WTC11 (cell line): ENCODE data around the gene RGS12. TPM values are rescaled to one million over a fixed set of nuclear protein-coding genes. Genes with fewer than 3 reads are reported as not detected.

Source experiments
- ATAC-seq: fragments of 200-7000 bp; cut with Tn5 transposase; 2 replicates; pipeline ENCODE4 v1.10.0; 2021; ENCODE audit warnings: mild to moderate bottlenecking, moderate library complexity
- CTCF ChIA-PET: fragments of 300-600 bp; sonication (Branson Sonifier 250); formaldehyde crosslinking; loops from one replicate; lab custom pipeline; 2021; ENCODE audit warnings: antibody characterized with exemption; lab: Charles Lee
- POLR2A ChIA-PET: fragments of 350-600 bp; sonication (Branson Sonifier 250); formaldehyde crosslinking; loops from one replicate; lab custom pipeline; 2021; ENCODE audit warnings: antibody characterized with exemption; lab: Charles Lee
- DNase-seq: peaks from one replicate; pipeline ENCODE4 v3.0.0; 2021; ENCODE audit warnings: low spot score
- H3K27ac Mint-ChIP-seq: 2 replicates; pipeline ENCODE4 v1.8.0; 2021; ENCODE audit warnings: mixed read lengths
- H3K27me3 Mint-ChIP-seq: 2 replicates; pipeline ENCODE4 v1.8.0; 2021; ENCODE audit warnings: low read depth, mild to moderate bottlenecking, moderate library complexity, mixed read lengths
- H3K36me3 Mint-ChIP-seq: 2 replicates; pipeline ENCODE4 v1.8.0; 2021; ENCODE audit warnings: mixed read lengths
- H3K4me1 Mint-ChIP-seq: 2 replicates; pipeline ENCODE4 v1.8.0; 2022; ENCODE audit warnings: mixed read lengths
- H3K4me3 Mint-ChIP-seq: 2 replicates; pipeline ENCODE4 v1.8.0; 2021; ENCODE audit warnings: mild to moderate bottlenecking, moderate library complexity, mixed read lengths
- H3K9me3 Mint-ChIP-seq: 2 replicates; pipeline ENCODE4 v1.8.0; 2021; ENCODE audit warnings: mixed read lengths
- CREB1 ChIP-seq: sonication (generic); formaldehyde crosslinking; IDR thresholded peaks from 2 replicates; pipeline ENCODE4 v1.8.0; 2023; ENCODE audit warnings: mild to moderate bottlenecking, missing genetic modification reagents
- E2F1 ChIP-seq: sonication (generic); formaldehyde crosslinking; IDR thresholded peaks from 2 replicates; pipeline ENCODE4 v1.8.0; 2022; ENCODE audit warnings: mild to moderate bottlenecking, missing genetic modification reagents
- E2F4 ChIP-seq: sonication (generic); formaldehyde crosslinking; IDR thresholded peaks from 2 replicates; pipeline ENCODE4 v1.8.1; 2022; ENCODE audit warnings: low read depth, mild to moderate bottlenecking, moderate library complexity, missing genetic modification reagents, borderline replicate concordance
- ELF4 ChIP-seq: sonication (generic); formaldehyde crosslinking; IDR thresholded peaks from 2 replicates; pipeline ENCODE4 v1.8.1; 2022; ENCODE audit warnings: low read depth, mild to moderate bottlenecking, moderate library complexity, missing genetic modification reagents
- ERG ChIP-seq: fragments of 250-450 bp; sonication (Bioruptor Pico); IDR thresholded peaks from 2 replicates; pipeline ENCODE4 v1.8.0; 2021; ENCODE audit warnings: mild to moderate bottlenecking
- GRHL2 ChIP-seq: fragments of 250-450 bp; sonication (Bioruptor Pico); IDR thresholded peaks from 2 replicates; pipeline ENCODE4 v1.8.0; 2022; ENCODE audit warnings: mild to moderate bottlenecking, moderate library complexity; ENCODE audit not compliant: insufficient replicate concordance, severe bottlenecking
- GTF2I ChIP-seq: fragments of 250-450 bp; sonication (Bioruptor Pico); conservative IDR thresholded peaks from 2 replicates; pipeline ENCODE4 v1.4.0; 2021; ENCODE audit warnings: mild to moderate bottlenecking
- HMGXB4 ChIP-seq: sonication (generic); formaldehyde crosslinking; IDR thresholded peaks from 2 replicates; pipeline ENCODE4 v1.8.1; 2023; ENCODE audit warnings: mild to moderate bottlenecking, moderate library complexity, missing genetic modification reagents
- IRF2 ChIP-seq: sonication (generic); formaldehyde crosslinking; IDR thresholded peaks from 2 replicates; pipeline ENCODE4 v1.8.0; 2022; ENCODE audit warnings: low read depth, missing genetic modification reagents, borderline replicate concordance
- MXD4 ChIP-seq: fragments of 250-450 bp; sonication (Bioruptor Pico); IDR thresholded peaks from 2 replicates; pipeline ENCODE4 v1.8.0; 2021; ENCODE audit warnings: mild to moderate bottlenecking, moderate library complexity, borderline replicate concordance
- NFYB ChIP-seq: sonication (generic); formaldehyde crosslinking; conservative IDR thresholded peaks from 2 replicates; pipeline ENCODE4 v1.8.0; 2022; ENCODE audit warnings: low read depth, missing genetic modification reagents
- NR3C1 ChIP-seq: sonication (generic); formaldehyde crosslinking; conservative IDR thresholded peaks from 2 replicates; pipeline ENCODE4 v1.8.1; 2023; ENCODE audit warnings: low read depth, mild to moderate bottlenecking, missing genetic modification reagents
- OVOL2 ChIP-seq: fragments of 250-450 bp; sonication (Bioruptor Pico); IDR thresholded peaks from 2 replicates; pipeline ENCODE4 v1.9.0; 2021; ENCODE audit warnings: mild to moderate bottlenecking, borderline replicate concordance
- PRRX2 ChIP-seq: fragments of 250-450 bp; sonication (Bioruptor Pico); IDR thresholded peaks from 2 replicates; pipeline ENCODE4 v1.8.0; 2021; ENCODE audit warnings: mild to moderate bottlenecking
- RORB ChIP-seq: fragments of 250-450 bp; sonication (Bioruptor Pico); IDR thresholded peaks from 2 replicates; pipeline ENCODE4 v1.9.0; 2021; ENCODE audit warnings: mild to moderate bottlenecking
- SMAD3 ChIP-seq: sonication (generic); formaldehyde crosslinking; IDR thresholded peaks from 2 replicates; pipeline ENCODE4 v1.8.0; 2022; ENCODE audit warnings: missing genetic modification reagents, mild to moderate bottlenecking, borderline replicate concordance
- STAT6 ChIP-seq: sonication (generic); formaldehyde crosslinking; conservative IDR thresholded peaks from 2 replicates; pipeline ENCODE4 v1.8.1; 2023; ENCODE audit warnings: mild to moderate bottlenecking, low read depth, missing genetic modification reagents, moderate library complexity
- TCF7 ChIP-seq: sonication (generic); formaldehyde crosslinking; IDR thresholded peaks from 2 replicates; pipeline ENCODE4 v1.8.0; 2022; ENCODE audit warnings: mild to moderate bottlenecking, low read depth, missing genetic modification reagents, moderate library complexity
- TP53 ChIP-seq: sonication (generic); formaldehyde crosslinking; IDR thresholded peaks from 2 replicates; pipeline ENCODE4 v1.8.1; 2023; ENCODE audit warnings: mild to moderate bottlenecking, missing genetic modification reagents
- ZMAT4 ChIP-seq: fragments of 250-450 bp; sonication (Bioruptor Pico); IDR thresholded peaks from 2 replicates; pipeline ENCODE4 v1.9.0; 2021; ENCODE audit warnings: mild to moderate bottlenecking
- ZNF219 ChIP-seq: sonication (generic); formaldehyde crosslinking; IDR thresholded peaks from 2 replicates; pipeline ENCODE4 v1.8.0; 2023; ENCODE audit warnings: missing genetic modification reagents, mild to moderate bottlenecking, borderline replicate concordance
- ZNF263 ChIP-seq: sonication (generic); formaldehyde crosslinking; IDR thresholded peaks from 2 replicates; pipeline ENCODE4 v1.8.1; 2022; ENCODE audit warnings: low read depth, mild to moderate bottlenecking, moderate library complexity, missing genetic modification reagents
- total RNA-seq: library from RNA; stranded (reverse); gene quantifications from 3 replicates; pipeline ENCODE4 v1.2.3, GENCODE V29; 2021

The RGS12 gene
- total RNA-seq, 1 experiment from 2014 or later: 21.0 TPM

- CTCF ChIA-PET: interaction anchor here (1.3 kb wide), 1 partner anchor 19 kb away, joined by 6 read pairs; no protein-coding TSS in a partner anchor
- Mint-ChIP-seq H3K36me3 (no peaks in the 10 kb centered on the region; the same call in 1 of the 2 replicates), H3K4me3 (no peak overlapping the region), H3K27ac (no peak overlapping the region), H3K9me3 (peaks cover 7% of the 10 kb centered on the region)
- POLR2A ChIA-PET: no interaction called here
- DNase-seq (no peak), ATAC-seq (no peak)
- TF ChIP-seq GTF2I (CRISPR knock-in tag) (no peak), ZMAT4 (CRISPR knock-in tag) (no peak), ELF4 (CRISPR knock-in tag) (no peak), PRRX2 (CRISPR knock-in tag) (no peak)
- TF ChIP-seq, all 79 proteins: peak for 0
- H3K27me3 Mint-ChIP-seq: no peaks in the 10 kb centered on the region
- peaks cover 7% of the 10 kb centered on the region for H3K4me1 Mint-ChIP-seq
Observed at GRCh38 chr4:3337357-3337732, 44.5 kb downstream of the RGS12 start.

GRCh38 chr4:3337811-3338210, 45.0 kb downstream of the RGS12 start:
- Mint-ChIP-seq H3K36me3 (no peaks in the 10 kb centered on the region; the same call in 1 of the 2 replicates), H3K27ac (no peak overlapping the region), H3K9me3 (peaks cover 7% of the 10 kb centered on the region), H3K4me3 (no peak overlapping the region), H3K4me1 (peaks cover 12% of the 10 kb centered on the region), H3K27me3 (no peaks in the 10 kb centered on the region)
- TF ChIP-seq TP53 (CRISPR knock-in tag) (no peak), ZNF263 (no peak), ZNF219 (CRISPR knock-in tag) (no peak), HMGXB4 (CRISPR knock-in tag) (no peak), STAT6 (no peak), SMAD3 (CRISPR knock-in tag) (no peak), NR3C1 (CRISPR knock-in tag) (no peak), E2F4 (no peak)
- no peak for ATAC-seq
- DNase-seq: no peak
- ChIA-PET CTCF (interaction anchor here (1.3 kb wide), 1 partner anchor 19 kb away, joined by 6 read pairs; no protein-coding TSS in a partner anchor), POLR2A (no interaction called here)

GRCh38 chr4:3338321-3338838, 45.6 kb downstream of the RGS12 start:
- H3K27ac Mint-ChIP-seq: no peak overlapping the region
- no peak for TF ChIP-seq E2F1 (CRISPR knock-in tag)
- no peak for TF ChIP-seq OVOL2 (CRISPR knock-in tag)
- no peak for TF ChIP-seq TCF7 (CRISPR knock-in tag)
- no peak for TF ChIP-seq ERG
- no peak for TF ChIP-seq IRF2 (CRISPR knock-in tag)
- TF ChIP-seq RORB (CRISPR knock-in tag): no peak
- TF ChIP-seq CREB1: no peak
- TF ChIP-seq GRHL2 (CRISPR knock-in tag): no peak
- no peak for TF ChIP-seq MXD4 (CRISPR knock-in tag)
- TF ChIP-seq NFYB (CRISPR knock-in tag): no peak
- DNase-seq (no peak), ATAC-seq (no peak)
- no peaks in the 10 kb centered on the region; the same call in 1 of the 2 replicates for H3K36me3 Mint-ChIP-seq
- peaks cover 7% of the 10 kb centered on the region for H3K9me3 Mint-ChIP-seq
- POLR2A ChIA-PET: no interaction called here
- H3K4me1 Mint-ChIP-seq: peaks cover 15% of the 10 kb centered on the region
- no peak overlapping the region for H3K4me3 Mint-ChIP-seq
- no peaks in the 10 kb centered on the region for H3K27me3 Mint-ChIP-seq
- CTCF ChIA-PET: interaction anchor here (1.3 kb wide), 1 partner anchor 20 kb away, joined by 6 read pairs; no protein-coding TSS in a partner anchor
